GM19023 (cell line): ENCODE measurements around the gene THSD8.
"Not testable (repeated sequence)": the region's sequence is repeated elsewhere in the genome, so short reads cannot be mapped to it uniquely, and the experiment has no call there.

Source experiments
- ATAC-seq: cut with Tn5 transposase; IDR thresholded peaks from one replicate; pipeline ENCODE4 v1.9.1; 2021; ENCODE audit warnings: mild to moderate bottlenecking, moderate library complexity; ENCODE audit not compliant: unreplicated experiment

Gene THSD8

DNA sequence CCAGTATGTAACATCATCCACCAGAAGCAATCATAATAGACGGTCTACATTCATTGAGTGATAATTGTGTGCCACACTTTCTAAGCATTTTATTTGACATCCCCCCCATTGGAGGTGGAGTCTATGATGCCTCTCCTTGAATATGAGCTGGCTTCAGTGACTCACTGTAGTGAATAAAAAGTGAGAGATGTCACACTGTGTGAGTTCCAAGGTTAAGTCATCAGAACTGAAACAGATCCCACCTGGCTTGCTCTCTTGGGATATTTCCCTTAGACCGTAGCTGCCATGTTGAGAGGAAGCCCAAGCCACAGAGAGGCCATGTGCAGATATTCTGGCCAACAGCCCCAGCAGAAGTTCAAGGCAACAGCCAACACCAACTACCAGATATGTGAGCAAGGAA is 19.9 kb downstream of the THSD8 start:
- no peak for ATAC-seq

DNA sequence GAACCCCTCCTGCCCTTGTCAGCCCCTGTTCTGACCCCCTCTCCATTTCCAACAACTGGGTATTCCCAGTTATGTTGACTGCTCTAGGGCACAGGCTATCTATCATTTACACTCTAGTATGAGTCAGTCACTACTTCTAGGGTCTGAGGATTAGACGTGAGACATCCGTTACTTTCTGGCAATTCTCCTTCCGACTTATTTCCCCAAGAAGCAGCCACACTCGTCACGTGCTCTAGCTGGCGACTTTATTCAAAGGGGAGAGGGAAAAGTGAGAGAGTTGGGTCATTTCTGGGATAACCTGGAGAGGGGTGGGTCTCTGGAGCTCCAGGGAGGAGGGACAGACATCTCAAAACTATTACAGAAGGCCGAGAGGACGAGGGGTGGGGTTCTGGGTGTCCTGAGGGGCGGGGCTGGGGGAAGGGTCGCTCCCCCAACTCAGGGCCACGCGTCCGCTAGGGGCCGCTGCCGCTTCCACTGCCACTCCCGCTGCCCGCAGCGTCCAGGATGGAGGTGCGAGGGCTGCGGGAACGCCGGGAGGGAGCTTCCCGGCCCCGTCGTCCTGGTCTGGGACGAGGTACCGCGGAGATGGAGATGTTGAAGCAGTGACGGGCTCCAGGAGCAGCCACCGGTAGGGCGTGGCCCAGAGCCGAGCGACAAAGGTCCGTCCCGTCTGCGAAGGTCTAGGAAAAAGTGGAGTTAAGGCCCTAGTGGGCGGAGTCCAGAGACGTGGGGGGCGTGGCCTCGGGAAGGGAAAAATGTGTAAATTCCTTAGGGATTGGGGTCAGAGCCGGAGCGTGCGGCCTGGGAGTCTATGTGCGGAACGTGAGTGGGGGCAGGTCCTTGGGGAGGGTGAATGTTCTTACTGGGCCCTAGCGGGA is 23.6 kb downstream of the THSD8 start:
- no peak for ATAC-seq

DNA sequence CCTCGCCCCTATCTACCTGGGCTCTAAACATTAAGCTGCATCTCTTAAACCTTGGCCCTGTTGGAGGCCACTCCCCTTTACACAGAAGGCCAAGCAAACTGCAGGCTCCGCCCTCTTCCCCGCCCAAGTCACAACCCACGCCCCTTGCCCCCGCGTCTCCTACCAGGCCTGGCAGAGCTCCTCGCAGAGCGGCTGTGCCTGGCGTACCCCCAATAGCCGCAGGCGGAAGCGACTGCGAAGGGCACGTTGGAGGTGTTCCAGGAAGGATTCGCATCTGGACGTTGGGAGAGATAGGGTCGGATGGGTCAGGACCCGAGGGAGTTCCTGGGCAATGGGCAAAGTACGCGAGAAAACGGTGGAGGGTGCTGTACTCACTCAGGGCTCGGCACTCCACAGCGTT is 26.6 kb downstream of the THSD8 start:
- ATAC-seq = no peak

DNA sequence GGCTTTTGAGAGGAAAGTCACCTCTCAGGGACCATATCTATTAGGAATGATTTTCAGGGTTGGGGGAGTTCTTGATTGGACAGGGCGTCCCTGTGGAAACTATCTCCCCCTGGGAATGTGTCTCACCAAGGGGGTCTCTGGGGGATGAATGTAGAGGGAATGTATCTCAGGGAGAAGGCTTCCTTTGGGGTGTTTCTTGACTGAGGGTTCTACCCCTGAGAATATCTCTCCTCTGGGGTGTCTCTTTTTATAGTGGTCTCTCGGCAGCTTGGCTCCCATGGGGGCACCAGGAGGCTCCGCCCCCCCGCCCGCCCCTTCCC is 31.5 kb downstream of the THSD8 start:
- no peak for ATAC-seq

DNA sequence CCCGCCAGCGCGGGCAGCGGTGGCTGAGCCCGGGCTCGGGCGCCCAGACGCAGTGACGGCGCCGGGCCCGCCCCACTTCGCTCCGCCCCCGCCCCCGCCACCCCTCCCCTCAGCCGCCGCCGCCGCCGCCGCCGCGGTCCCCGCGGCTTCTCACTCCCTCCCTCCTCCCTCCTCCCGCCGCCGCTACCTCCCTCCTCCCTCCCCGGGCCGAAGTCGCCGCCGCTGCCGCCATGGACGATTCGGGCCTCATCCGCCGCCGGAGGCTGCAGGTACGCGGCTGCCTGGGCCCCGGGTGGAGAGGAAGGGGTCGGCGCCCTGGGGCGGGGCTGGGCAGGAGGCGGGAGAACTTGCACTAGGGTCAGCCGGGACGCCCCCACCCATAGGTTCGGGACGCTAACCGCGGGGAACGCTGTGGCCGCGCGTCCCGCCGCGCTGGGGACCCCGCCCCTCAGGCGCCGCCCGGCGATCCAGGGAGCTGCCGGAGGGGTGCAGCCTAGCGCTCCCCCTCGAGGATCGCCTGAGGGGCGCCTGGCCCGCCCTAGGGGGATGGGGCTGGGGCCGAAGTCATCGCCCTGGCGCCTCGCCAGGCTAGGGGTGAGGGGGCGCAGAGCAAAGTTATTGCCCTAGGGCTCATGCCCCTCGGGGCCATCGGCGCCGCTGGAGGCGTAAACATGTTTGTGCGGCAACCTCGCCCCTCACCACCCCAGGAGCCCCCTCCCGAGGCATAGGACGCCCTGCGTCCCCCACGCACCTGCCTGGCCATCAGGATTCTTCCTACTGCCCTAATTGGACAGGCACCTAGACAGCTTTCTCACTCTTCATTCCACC is 32.1 kb downstream of the THSD8 start:
- ATAC-seq = no peak

DNA sequence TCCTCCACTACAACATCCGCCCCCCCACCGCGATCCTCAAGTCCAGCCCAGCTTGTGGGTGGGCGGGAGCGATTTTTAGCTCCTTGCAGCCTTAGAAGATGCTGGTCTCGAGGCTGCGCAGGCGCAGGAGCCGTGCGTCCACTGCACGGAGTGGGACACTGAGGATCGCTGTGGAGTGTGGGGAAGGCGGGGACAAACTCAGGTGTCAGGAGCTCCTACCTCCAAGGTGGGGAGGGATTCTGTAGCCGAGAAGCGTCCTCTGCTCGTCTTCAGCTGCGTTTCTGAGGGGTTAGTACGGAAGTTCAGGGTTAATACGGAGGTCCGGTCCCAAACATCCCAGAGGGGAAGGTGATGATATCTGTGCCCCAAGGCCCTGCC is 32.7 kb downstream of the THSD8 start, which contains the start of gene RTBDN:
TSS of gene RTBDN (minus strand) at position 14 of the 378 bp plus-strand sequence. CDS start 4,600 bp downstream, outside the sequence.
- ATAC-seq = no peak

DNA sequence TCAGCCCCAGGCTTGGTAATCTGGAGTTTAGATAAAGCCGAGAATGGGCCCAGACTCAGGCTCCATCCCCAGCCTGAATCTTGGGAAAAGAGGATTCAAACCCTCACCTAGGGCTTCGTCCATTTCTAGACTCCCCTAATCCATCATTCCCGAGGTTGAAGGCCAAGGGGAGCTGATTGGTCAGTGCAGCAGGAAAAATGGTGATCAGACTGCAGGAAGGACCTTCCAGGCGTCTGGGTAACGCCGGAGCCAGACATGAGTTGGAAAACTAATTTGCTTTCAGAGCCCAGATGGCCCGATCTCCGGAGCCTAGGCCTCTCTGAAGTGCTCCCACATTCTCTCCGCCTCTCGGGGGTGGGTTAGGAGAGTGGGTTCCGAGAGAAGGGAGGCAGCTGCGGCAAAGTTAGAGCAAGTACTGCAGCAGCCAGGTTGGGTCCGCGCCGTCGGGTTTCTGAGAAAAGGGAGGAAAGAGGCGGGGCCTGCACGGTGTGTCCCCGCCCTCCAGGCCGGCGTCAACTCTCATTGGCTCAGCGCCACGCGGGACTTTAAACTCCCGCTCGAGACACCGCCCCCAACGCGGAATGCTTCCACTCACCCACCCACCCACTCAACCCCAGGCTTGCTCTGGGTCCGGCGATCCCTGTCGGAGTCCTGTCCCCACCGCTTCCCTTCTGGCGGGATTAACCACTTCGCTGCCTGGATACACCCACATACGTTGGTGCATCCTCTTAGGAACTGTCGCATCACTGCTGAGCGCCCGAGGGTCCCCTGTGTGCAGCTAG is 33.3 kb downstream of the THSD8 start:
- no peak for ATAC-seq

DNA sequence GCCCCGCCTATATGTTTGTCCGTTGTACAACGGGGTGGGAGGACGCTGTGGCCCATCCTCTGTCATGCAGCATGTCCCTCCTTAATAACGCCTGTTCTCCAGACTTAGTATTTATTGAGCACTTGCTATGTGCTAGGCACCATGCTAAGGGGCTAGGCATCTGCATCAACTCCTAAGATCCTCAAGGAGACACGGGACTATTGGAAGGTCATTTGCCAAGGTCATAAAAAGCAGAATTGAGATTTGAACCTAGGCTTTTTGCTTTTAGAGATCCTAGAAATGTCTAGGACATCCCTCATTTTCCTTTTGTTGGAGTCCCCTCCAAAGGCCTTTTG is 34.6 kb downstream of the THSD8 start:
- no peak for ATAC-seq

DNA sequence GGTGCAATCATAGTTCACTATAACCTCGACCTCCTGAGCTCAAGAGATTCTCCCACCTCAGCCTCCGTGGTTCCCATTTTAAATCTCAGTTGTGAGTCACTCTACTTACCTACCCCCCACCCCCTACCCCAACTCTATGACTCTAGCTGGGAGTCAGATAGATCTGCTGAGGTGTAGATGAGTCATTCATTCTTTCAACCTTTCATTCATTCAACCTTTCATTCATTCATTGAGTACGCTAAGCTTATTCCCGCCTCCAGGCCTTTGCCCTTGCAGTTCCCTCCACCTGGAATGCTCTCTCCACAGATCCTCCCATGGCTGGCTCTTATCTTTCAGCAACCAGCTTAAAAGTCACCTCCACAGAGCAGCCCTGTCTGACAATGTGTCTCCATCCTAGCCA is 35.4 kb downstream of the THSD8 start:
- no peak for ATAC-seq

DNA sequence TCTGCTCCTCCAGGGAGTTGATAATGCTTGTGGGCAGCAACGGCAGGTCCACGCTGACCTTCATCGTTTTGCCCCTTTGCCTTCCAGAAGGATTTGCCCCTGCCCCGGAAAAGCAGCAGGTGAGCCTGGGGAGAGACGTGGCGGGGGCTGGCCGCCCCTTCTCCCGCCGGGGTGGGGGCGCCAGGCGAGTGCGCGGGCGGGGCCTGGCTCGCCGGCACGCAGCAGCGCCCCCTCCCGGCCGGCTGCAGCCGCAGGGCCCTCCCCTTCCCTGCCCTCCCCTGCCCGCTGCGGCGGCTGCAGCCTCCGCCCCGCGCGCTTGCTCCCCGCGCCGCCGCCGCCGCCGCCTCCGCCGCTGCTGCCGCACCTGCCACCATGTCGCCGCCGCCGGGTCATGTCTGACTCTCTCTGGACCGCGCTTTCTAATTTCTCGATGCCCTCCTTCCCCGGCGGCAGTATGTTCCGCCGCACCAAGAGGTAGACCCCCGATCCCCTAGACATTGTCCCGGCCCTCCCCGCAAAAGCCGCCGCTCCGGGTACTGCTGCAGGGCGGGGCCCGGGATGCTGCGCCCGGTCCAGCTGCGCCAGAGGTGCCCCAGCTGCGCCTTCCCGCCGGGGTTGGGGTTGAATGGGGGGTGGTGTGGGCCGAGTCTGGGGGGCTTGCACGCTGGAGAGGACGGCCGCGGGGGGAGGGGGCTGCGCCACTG is 36.5 kb downstream of the THSD8 start, which contains the start of gene MAST1:
TSS of gene MAST1 (plus strand) at position 334 of the 704 bp plus-strand sequence. CDS start at position 392, 58 bp downstream.
- no peak for ATAC-seq

DNA sequence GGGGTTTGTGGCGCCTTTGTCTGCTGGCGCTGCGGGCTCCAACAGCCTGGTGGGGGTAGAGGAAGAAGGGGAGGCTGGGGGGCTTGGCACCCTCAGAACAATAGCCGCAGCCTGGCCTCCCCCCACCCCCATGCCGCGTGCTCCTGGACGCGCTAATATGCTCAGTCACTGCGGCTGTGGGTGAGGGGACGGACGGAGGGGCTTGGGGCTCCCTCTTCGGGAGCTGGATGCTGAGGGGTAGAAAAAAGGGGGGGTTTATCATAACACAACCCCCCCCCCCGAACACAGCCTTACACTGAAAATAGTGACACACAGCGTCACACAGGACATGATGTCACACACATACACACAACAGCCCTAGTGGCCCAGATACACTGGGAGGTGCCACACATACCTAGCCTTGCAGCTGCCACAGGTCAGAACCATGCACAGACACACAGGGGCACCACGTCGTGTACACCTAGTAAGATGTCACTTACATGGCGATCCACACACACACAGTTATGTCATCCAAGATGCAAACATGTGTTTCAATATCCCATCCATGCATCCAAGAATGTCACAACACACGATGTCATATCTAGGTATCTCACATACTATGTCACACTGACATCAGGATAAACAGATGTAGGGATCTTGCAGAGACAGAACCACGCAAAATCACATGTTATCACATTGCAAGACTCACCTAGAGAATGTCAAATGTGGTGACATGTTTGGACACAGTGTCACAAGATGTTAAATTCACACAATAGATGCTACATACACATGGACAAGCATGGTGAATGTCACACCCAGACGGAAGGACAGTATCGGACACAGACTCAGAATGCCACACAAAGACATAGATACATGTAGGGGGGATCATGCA is 37.3 kb downstream of the THSD8 start:
- no peak for ATAC-seq

DNA sequence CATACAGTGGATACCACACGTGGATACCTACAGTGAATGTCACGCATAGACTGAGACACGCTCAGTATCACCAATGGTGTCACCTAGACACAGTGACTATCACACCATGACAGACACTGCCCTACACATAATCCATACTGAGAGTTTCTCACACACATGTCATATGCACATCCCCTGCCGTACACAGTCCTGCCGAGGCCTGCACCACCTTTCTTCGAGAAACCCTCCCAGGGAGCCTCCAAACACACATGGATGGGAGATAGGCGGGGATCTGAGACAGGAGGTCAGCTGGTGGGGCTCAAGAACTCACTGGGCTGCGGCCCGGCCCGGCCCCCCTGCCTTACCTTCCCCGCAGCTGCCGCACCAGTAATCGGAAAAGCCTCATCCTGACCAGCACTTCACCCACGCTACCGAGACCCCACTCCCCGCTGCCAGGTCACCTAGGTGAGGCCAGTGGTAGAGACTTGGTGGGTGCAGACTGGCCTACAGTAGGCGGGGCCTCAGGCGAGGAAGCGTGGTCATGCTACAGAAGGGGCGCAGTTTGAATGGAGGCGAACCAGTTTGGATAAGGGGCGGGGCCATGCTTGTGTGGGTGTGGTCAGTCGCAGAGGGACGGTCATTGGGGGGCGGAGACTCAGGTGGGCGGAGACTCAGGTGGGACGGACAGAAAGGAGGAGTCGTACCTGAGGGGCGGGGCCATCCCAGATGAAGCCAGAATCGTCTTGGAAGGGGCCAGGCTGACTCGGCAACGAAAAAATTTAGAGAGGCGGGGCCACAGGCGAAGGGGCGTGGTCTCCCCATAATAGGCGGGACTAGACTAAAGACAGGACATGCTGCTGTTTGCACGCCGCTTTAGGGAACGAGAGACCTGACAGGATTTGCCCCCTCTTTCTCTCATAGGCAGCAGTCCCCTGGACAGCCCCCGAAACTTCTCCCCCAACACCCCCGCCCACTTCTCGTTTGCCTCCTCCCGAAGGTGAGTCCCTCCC is 38.5 kb downstream of the THSD8 start:
- no peak for ATAC-seq

DNA sequence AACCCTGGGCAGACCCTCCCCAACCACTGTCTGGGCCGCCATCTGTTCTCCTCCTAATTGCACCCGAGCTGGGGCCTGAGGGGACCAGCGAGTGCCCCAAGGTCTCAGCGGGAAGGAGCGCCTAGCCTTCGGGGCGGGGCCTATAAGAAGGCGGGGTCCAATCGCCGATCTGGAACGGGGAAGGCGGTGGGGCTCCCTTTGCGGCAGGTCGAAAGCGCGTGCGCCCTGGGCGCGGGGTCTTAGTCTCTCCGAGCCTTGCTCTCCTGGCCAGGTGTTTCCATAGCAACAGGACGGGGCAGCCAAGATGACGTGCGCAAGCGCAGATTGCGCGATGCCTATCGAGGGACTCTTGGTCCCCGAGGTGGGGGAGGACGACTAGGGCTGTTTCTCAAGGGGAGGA is 39.2 kb downstream of the THSD8 start:
- no peak for ATAC-seq

DNA sequence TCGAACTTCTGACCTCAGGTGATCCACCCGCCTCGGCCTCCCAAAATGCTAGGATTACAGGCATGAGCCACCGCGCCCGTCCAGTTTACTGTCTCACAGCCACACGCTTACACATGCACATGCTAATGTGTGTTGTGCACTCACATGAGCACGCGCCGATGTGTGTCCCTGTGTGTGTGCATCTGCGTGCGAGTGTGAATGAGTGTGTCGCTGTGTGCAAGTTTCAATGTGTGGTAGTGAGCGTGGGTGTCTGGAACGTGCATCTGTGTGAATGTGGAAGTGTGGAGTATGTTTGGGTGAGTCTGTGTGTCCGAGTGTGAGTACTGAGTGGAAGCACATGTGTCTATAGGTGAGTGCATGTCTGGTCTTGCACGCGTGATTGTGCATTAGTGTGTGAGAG is 40.6 kb downstream of the THSD8 start:
- no peak for ATAC-seq

DNA sequence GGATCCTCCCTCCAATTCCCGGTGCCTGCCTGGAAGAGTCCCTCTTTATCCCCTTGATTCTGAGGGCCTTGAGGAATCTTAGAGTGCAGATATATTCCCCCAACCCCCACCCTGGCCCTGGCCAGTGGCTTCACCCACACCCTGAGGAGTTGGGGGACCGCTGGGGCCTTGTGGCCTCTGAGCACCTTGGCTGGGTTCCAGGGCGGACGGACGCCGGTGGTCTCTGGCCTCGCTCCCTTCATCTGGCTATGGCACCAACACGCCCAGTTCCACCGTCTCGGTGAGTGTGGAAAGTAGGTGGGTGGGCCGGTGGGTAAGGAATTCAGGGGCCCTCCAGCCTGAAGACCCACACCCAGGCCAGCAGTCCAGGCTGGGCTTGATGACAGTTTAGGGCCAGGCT is 41.5 kb downstream of the THSD8 start:
- ATAC-seq = no peak

DNA sequence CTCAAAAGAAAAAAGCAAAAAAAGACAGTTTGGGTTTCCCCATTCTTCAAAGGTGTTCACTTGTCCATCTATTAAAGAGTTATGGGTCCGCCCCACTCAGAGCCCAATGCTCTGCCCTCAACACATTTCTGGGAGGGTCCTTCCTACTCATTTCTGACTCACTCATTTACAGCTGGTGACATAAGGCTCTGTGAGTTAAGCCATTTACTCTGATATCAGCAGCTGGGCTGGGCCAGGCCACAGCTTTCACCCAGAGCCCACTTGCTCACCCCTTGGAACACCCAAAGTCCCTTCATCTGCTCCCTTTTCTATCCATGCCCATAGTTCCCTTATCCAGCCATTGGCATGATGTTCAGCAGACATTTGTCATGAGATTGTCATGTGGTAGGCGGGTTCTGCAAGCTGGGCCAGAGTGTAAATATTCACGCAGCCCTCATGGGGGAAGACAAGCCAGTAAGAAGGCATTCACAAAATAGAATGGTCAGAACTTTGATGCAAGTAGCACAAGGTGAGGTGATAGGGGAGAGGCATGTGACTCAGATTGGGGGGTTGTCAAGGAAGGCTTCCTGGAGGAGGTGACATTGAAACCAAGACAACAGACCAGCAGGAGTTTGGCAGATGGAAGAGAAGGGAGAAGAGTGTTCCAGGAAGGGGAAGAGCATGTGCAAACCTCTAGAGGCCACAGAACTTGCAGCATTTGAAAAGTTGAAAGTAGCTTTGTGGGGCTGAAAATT is 42.3 kb downstream of the THSD8 start:
- ATAC-seq = no peak

DNA sequence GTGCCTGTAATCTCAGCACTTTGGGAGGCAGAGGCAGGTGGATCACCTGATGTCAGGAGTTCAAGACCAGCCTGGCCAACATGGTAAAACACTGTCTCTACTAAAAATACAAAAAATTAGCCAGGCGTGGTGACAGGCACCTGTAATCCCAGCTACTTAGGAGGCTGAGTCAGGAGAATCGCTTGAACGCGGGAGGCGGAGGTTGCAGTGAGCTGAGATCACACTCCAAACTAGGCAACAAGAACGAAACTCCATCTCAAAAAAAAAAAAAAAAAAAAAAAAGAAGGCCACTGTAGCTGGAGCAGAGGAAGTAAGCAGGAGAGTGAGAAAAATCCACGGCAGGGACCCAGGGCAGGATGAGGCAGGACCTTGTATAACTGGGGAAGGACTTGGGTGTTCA is 44.7 kb downstream of the THSD8 start:
- not testable (repeated sequence) for ATAC-seq
